ENCODE results near the gene FRMD4B.

The FRMD4B gene

DNA sequence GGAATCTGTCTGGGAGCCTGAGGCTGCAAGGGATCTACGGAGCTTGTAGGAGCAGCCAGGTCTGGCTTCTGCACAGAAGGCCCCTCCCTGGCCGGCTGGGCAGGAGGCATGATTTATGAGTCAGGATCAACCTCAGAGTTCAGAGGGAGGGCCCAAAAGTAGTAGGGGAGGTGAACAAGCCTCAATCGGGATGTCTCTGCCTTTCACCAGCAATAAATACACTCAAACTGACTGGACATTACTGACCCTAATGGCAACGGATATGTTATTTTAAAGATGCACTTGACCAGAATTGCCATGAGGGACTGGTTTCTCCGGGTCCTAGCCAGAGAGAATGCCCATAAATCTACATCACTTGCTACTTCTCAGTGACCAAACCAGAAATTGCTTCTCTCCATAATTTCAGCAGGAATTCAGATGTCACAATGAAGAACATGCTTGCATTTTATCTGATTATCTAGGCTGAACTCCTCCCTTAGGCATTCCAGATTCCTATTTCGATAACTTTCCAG, 153.9 kb downstream of the FRMD4B start:
- TF ChIP-seq CTCF (IDR thresholded peaks at IDR 0.05; ENCODE audit: control insufficient read depth, insufficient read depth, low read depth, low read length, missing control alignments): no peak
- DNase-seq (ENCODE audit: low read depth): no peak
- H3K4me3 ChIP-seq (ENCODE audit: control insufficient read depth, low read depth, low read length): no peak overlapping the region

DNA sequence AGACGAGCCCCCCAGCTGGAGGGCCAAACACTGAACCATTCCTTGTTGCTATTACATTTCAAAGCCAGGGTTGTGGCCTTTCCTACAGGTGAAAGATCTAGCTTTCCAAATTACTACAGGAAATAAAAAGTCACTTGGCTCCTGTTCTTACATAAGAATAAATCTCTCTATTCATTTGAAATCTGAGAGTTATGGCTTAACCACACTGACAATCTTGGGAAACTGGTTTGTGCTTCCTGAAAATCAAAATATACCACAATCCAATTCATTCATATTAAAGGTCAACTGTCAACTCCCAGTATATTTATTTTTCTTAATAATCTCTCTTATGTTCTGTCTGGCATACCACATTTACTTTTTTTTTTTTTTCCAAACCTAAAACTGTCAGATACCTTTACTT, 159.8 kb downstream of the FRMD4B start:
- no peak for DNase-seq (ENCODE audit: low read depth)
- H3K4me3 ChIP-seq (ENCODE audit: control insufficient read depth, low read depth, low read length): no peak overlapping the region
- TF ChIP-seq CTCF (IDR thresholded peaks at IDR 0.05; ENCODE audit: control insufficient read depth, insufficient read depth, low read depth, low read length, missing control alignments): no peak

GRCh38 chr3:69219101-69219708, 166.7 kb downstream of the FRMD4B start:
- H3K4me3 ChIP-seq (ENCODE audit: control insufficient read depth, low read depth, low read length): no peak overlapping the region
- DNase-seq (ENCODE audit: low read depth): no peak
- TF ChIP-seq CTCF (IDR thresholded peaks at IDR 0.05; ENCODE audit: control insufficient read depth, insufficient read depth, low read depth, low read length, missing control alignments): no peak

GRCh38 chr3:69218079-69218478, 167.8 kb downstream of the FRMD4B start:
- DNase-seq (ENCODE audit: low read depth): no peak
- TF ChIP-seq CTCF (IDR thresholded peaks at IDR 0.05; ENCODE audit: control insufficient read depth, insufficient read depth, low read depth, low read length, missing control alignments): no peak
- H3K4me3 ChIP-seq (ENCODE audit: control insufficient read depth, low read depth, low read length): no peak overlapping the region

- no peak for DNase-seq (ENCODE audit: low read depth)
- H3K4me3 ChIP-seq (ENCODE audit: control insufficient read depth, low read depth, low read length): no peak overlapping the region
- no peak for TF ChIP-seq CTCF (IDR thresholded peaks at IDR 0.05; ENCODE audit: control insufficient read depth, insufficient read depth, low read depth, low read length, missing control alignments)
Observed at GRCh38 chr3:69216981-69217380, 168.9 kb downstream of the FRMD4B start.

- TF ChIP-seq CTCF (IDR thresholded peaks at IDR 0.05; ENCODE audit: control insufficient read depth, insufficient read depth, low read depth, low read length, missing control alignments): no peak
- no peak overlapping the region for H3K4me3 ChIP-seq (ENCODE audit: control insufficient read depth, low read depth, low read length)
- no peak for DNase-seq (ENCODE audit: low read depth)
Observed at GRCh38 chr3:69214241-69214640, 171.6 kb downstream of the FRMD4B start.
